Measurements from ENCODE around the gene ABCD1.

GRCh38 chrX:153709726-153710674 is 14.7 kb upstream of the ABCD1 start:
- no peak for TF ChIP-seq CTCF (IDR thresholded peaks at IDR 0.05)
- no peak for TF ChIP-seq POLR2AphosphoS5 (IDR thresholded peaks at IDR 0.05)
- no peak for TF ChIP-seq POLR2A (IDR thresholded peaks at IDR 0.05)
- TF ChIP-seq EP300 (IDR thresholded peaks at IDR 0.05) = no peak
